Globus pallidus (tissue), 1 donor: ENCODE results near the gene CYTH4.
"Not testable (repeated sequence)": the region's sequence is repeated elsewhere in the genome, so short reads cannot be mapped to it uniquely, and the experiment has no call there.

Experiments used
- DNase-seq: peaks from one replicate; pipeline ENCODE4 v3.0.0-alpha.2; 2015; ENCODE audit warnings: low spot score

The CYTH4 gene

GRCh38 chr22:37310075-37310606 is 27.8 kb downstream of the CYTH4 start:
- no peak for DNase-seq

- DNase-seq, result peak; percentile 25
These were observed 28.7 kb downstream of the CYTH4 start for GRCh38 chr22:37310815-37311595.

- DNase-seq, result no peak
These were observed 29.5 kb downstream of the CYTH4 start for GRCh38 chr22:37311761-37312312.

- no peak for DNase-seq
These were observed 30.4 kb downstream of the CYTH4 start for GRCh38 chr22:37312549-37313183.

GRCh38 chr22:37313376-37314314 is 31.3 kb downstream of the CYTH4 start:
- no peak for DNase-seq

GRCh38 chr22:37314315-37315074 is 32.2 kb downstream of the CYTH4 start:
- DNase-seq, result no peak

- DNase-seq, result no peak
These were observed 34.1 kb downstream of the CYTH4 start for GRCh38 chr22:37316405-37316804.

- peak; percentile 59 for DNase-seq
These were observed 34.6 kb downstream of the CYTH4 start for GRCh38 chr22:37316875-37317371.

- no peak for DNase-seq
These were observed 35.4 kb downstream of the CYTH4 start for GRCh38 chr22:37317698-37318210.

GRCh38 chr22:37318364-37319109 is 36.2 kb downstream of the CYTH4 start:
- DNase-seq, result no peak

GRCh38 chr22:37319469-37319868 is 37.2 kb downstream of the CYTH4 start:
- DNase-seq, result no peak

- no peak for DNase-seq
These were observed 38.7 kb downstream of the CYTH4 start for GRCh38 chr22:37320726-37321677.

- DNase-seq, result no peak
These were observed 42.2 kb downstream of the CYTH4 start for GRCh38 chr22:37324340-37325038.

- DNase-seq, result no peak
These were observed 42.7 kb downstream of the CYTH4 start for GRCh38 chr22:37325039-37325395.

GRCh38 chr22:37326726-37327125 is 44.4 kb downstream of the CYTH4 start:
- no peak for DNase-seq

GRCh38 chr22:37328017-37328416 is 45.7 kb downstream of the CYTH4 start:
- DNase-seq, result no peak

GRCh38 chr22:37328538-37329237 is 46.4 kb downstream of the CYTH4 start:
- not testable (repeated sequence) for DNase-seq
